RWPE1 (cell line): ENCODE results near the gene CD34.
A peak's percentile ranks its signal among the peaks of the same experiment; 100 is the strongest.

Source experiments
- CTCF ChIA-PET: fragments of 350-600 bp; sonication (Branson Sonifier 250); formaldehyde crosslinking; extraction: SDS; loops from one replicate; lab custom pipeline; 2021; lab: Yijun Ruan, JAX
- POLR2A ChIA-PET: fragments of 400-600 bp; formaldehyde crosslinking; extraction: SDS; loops from one replicate; lab custom pipeline; 2020; ENCODE audit warnings: antibody characterized with exemption; ENCODE audit not compliant: low non-redundant PET; lab: Yijun Ruan, JAX
- DNase-seq: peaks from one replicate; pipeline ENCODE4 v3.0.0; 2012; ENCODE audit warnings: low spot score
- H3K27ac ChIP-seq: fragments of 450-650 bp; 2 replicates; pipeline ENCODE4 v1.5.1; 2017
- CTCF ChIP-seq: fragments of 450-650 bp; conservative IDR thresholded peaks from 2 replicates; pipeline ENCODE4 v1.5.1; 2017; ENCODE audit warnings: low read depth, mild to moderate bottlenecking

The CD34 gene

GRCh38 chr1:207869859-207870258 is 41.1 kb downstream of the CD34 start:
- POLR2A ChIA-PET, result no interaction called here
- CTCF ChIA-PET, result interaction anchor here (0.5 to 2.6 kb wide), 10 partner anchors 17 to 800 kb away, joined by 3 to 30 read pairs (median 5); no protein-coding TSS in a partner anchor
- no peak for DNase-seq
- H3K27ac ChIP-seq, result no peak overlapping the region
- TF ChIP-seq CTCF, result no peak

- H3K27ac ChIP-seq, result peak overlapping the region; percentile 77
- DNase-seq, result peak; percentile 79
- CTCF ChIA-PET, result interaction anchor here (0.5 to 2.6 kb wide), 13 partner anchors 16 to 844 kb away, joined by 3 to 30 read pairs (median 5); no protein-coding TSS in a partner anchor
- peak; percentile 95 for TF ChIP-seq CTCF
- POLR2A ChIA-PET, result no interaction called here
Observed at GRCh38 chr1:207868774-207869721, 41.9 kb downstream of the CD34 start.

DNA sequence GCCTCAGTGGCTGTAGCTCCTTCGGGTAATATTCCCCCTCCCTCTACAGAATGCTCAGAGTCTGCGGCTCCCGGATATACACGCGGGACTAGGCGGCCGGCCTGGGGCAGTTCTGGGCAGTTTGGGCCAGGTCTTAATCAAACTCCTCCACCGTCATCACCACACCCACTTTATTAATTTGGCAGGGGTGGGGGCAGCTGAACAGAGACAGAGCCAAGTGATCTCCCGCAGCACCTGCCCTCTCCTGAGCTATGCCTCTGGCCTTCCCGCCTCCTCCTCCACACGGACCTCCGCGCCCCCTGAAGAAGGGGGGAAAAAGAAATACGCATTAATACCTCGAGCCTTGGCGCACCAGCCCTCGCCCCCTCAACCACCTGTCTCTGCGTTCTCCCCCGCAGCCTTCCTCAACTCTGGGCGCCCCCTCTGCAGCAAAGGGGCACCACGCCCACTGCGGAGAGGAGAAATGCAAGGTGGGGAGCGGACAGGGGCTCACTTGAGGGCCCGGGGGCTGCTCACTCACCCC is 42.6 kb downstream of the CD34 start:
- ChIA-PET POLR2A (interaction anchor here (0.8 kb wide), 1 partner anchor 34 kb away, joined by 3 read pairs; no protein-coding TSS in a partner anchor), CTCF (interaction anchor here (0.6 to 2.6 kb wide), 8 partner anchors 16 to 70 kb away, joined by 3 to 30 read pairs (median 8); no protein-coding TSS in a partner anchor)
- TF ChIP-seq CTCF, result no peak
- DNase-seq, result peak; percentile 53
- H3K27ac ChIP-seq, result peak overlapping the region; percentile 77

- POLR2A ChIA-PET, result interaction anchor here (0.8 kb wide), 1 partner anchor 33 kb away, joined by 3 read pairs; no protein-coding TSS in a partner anchor
Observed at GRCh38 chr1:207867136-207868109, 43.5 kb downstream of the CD34 start.

GRCh38 chr1:207866471-207867135 is 44.3 kb downstream of the CD34 start:
- no peak for DNase-seq
- ChIA-PET POLR2A (no interaction called here), CTCF (no interaction called here)
- TF ChIP-seq CTCF, result no peak
- peak overlapping the region; percentile 77; the same call in 1 of the 2 replicates for H3K27ac ChIP-seq

More at GRCh38 chr1:207867136-207868109, 43.5 kb downstream of the CD34 start:
- no peak for TF ChIP-seq CTCF
- DNase-seq, result no peak
- CTCF ChIA-PET, result interaction anchor here (1.7 to 2.6 kb wide), 4 partner anchors 17 to 43 kb away, joined by 7 to 30 read pairs (median 10); no protein-coding TSS in a partner anchor
- H3K27ac ChIP-seq, result peak overlapping the region; percentile 77
